GM23338 (cell line): ENCODE measurements around the gene AK9.

ENCODE experiments used
- CREB1 ChIP-seq: fragments of 250-450 bp; sonication (Bioruptor Pico); IDR thresholded peaks from 2 replicates; pipeline ENCODE4 v1.5.0; 2020; ENCODE audit warnings: low read depth, mild to moderate bottlenecking, moderate library complexity
- EZH2 ChIP-seq: fragments of 200-600 bp; sonication (generic); IDR thresholded peaks from one replicate; pipeline ENCODE4 v1.8.0; 2017; ENCODE audit warnings: antibody characterized with exemption, mild to moderate bottlenecking, low read depth; ENCODE audit not compliant: unreplicated experiment
- EZH2phosphoT487 ChIP-seq: fragments of 200-600 bp; sonication (generic); IDR thresholded peaks from one replicate; pipeline ENCODE4 v1.8.1; 2018; ENCODE audit warnings: antibody characterized with exemption; ENCODE audit not compliant: unreplicated experiment
- JUNB ChIP-seq: IDR thresholded peaks from one replicate; pipeline ENCODE4 v1.6.1; 2016; ENCODE audit warnings: antibody characterized with exemption; ENCODE audit not compliant: unreplicated experiment
- NANOG ChIP-seq: IDR thresholded peaks from 2 replicates; pipeline ENCODE4 v1.6.1; 2016; ENCODE audit warnings: antibody characterized with exemption, borderline replicate concordance
- POLR2AphosphoS5 ChIP-seq: IDR thresholded peaks from 2 replicates; pipeline ENCODE4 v1.6.1; 2016; ENCODE audit warnings: antibody characterized with exemption, low read depth
- STAT1 ChIP-seq: IDR thresholded peaks from one replicate; pipeline ENCODE4 v1.6.1; 2016; ENCODE audit warnings: antibody characterized with exemption; ENCODE audit not compliant: unreplicated experiment
- ZNF114 ChIP-seq: fragments of 250-450 bp; sonication (Bioruptor Pico); IDR thresholded peaks from 2 replicates; pipeline ENCODE4 v1.5.0; 2020; ENCODE audit warnings: mild to moderate bottlenecking, moderate library complexity
- ZNF331 ChIP-seq: fragments of 250-450 bp; sonication (Bioruptor Pico); IDR thresholded peaks from 2 replicates; pipeline ENCODE4 v1.5.0; 2020; ENCODE audit warnings: low read depth, mild to moderate bottlenecking, moderate library complexity
- TF ChIP-seq, protein P1 (sequence below), 2 experiments: fragments of 200-600 bp in 1 of 2; sonication (generic) in 1 of 2; conservative IDR thresholded peaks; 2 replicates each; pipeline versions ENCODE4 v1.5.1 to v1.6.1; 2016 to 2017; ENCODE audit warnings: antibody characterized with exemption in 2 of 2, low read depth in 2 of 2, mild to moderate bottlenecking in 2 of 2, moderate library complexity in 1 of 2
- TF ChIP-seq, protein P2 (sequence below): IDR thresholded peaks from one replicate; pipeline ENCODE4 v1.6.1; 2018; ENCODE audit warnings: antibody characterized with exemption; ENCODE audit not compliant: unreplicated experiment
- TF ChIP-seq, protein P3 (sequence below): IDR thresholded peaks from 2 replicates; pipeline ENCODE4 v1.6.1; 2016; ENCODE audit warnings: antibody characterized with exemption

DNA sequence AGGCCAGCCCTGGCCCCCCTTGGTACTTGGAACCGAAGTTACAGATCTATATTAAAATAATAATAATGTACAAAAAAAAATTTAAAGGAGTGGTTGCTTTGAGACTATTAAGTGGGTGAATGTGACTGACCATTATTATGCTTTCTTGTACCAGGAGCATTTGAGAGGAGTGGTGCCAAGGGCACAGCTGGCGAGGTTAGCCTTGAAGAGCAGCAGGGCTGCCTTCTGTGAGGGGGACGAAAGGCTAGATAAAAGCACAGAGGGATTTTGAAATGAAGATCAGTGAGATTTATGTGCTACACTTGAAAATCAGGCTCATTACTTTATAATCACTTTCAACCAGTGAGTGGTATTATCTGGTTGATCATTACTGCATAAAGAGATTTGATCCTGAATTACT, 48.7 kb upstream of the AK9 start:
- TF ChIP-seq, protein P1, sequence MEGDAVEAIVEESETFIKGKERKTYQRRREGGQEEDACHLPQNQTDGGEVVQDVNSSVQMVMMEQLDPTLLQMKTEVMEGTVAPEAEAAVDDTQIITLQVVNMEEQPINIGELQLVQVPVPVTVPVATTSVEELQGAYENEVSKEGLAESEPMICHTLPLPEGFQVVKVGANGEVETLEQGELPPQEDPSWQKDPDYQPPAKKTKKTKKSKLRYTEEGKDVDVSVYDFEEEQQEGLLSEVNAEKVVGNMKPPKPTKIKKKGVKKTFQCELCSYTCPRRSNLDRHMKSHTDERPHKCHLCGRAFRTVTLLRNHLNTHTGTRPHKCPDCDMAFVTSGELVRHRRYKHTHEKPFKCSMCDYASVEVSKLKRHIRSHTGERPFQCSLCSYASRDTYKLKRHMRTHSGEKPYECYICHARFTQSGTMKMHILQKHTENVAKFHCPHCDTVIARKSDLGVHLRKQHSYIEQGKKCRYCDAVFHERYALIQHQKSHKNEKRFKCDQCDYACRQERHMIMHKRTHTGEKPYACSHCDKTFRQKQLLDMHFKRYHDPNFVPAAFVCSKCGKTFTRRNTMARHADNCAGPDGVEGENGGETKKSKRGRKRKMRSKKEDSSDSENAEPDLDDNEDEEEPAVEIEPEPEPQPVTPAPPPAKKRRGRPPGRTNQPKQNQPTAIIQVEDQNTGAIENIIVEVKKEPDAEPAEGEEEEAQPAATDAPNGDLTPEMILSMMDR (conservative IDR thresholded peaks at IDR 0.05; ENCODE audit: low read depth in 2 of 2) = no peak
- TF ChIP-seq EZH2 (no peak), POLR2AphosphoS5 (no peak), EZH2phosphoT487 (no peak), JUNB (no peak), CREB1 (CRISPR knock-in tag) (no peak), ZNF331 (CRISPR knock-in tag) (no peak), NANOG (no peak), STAT1 (no peak), ZNF114 (CRISPR knock-in tag) (no peak)
- TF ChIP-seq, protein P2, sequence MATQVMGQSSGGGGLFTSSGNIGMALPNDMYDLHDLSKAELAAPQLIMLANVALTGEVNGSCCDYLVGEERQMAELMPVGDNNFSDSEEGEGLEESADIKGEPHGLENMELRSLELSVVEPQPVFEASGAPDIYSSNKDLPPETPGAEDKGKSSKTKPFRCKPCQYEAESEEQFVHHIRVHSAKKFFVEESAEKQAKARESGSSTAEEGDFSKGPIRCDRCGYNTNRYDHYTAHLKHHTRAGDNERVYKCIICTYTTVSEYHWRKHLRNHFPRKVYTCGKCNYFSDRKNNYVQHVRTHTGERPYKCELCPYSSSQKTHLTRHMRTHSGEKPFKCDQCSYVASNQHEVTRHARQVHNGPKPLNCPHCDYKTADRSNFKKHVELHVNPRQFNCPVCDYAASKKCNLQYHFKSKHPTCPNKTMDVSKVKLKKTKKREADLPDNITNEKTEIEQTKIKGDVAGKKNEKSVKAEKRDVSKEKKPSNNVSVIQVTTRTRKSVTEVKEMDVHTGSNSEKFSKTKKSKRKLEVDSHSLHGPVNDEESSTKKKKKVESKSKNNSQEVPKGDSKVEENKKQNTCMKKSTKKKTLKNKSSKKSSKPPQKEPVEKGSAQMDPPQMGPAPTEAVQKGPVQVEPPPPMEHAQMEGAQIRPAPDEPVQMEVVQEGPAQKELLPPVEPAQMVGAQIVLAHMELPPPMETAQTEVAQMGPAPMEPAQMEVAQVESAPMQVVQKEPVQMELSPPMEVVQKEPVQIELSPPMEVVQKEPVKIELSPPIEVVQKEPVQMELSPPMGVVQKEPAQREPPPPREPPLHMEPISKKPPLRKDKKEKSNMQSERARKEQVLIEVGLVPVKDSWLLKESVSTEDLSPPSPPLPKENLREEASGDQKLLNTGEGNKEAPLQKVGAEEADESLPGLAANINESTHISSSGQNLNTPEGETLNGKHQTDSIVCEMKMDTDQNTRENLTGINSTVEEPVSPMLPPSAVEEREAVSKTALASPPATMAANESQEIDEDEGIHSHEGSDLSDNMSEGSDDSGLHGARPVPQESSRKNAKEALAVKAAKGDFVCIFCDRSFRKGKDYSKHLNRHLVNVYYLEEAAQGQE = no peak
- TF ChIP-seq, protein P3, sequence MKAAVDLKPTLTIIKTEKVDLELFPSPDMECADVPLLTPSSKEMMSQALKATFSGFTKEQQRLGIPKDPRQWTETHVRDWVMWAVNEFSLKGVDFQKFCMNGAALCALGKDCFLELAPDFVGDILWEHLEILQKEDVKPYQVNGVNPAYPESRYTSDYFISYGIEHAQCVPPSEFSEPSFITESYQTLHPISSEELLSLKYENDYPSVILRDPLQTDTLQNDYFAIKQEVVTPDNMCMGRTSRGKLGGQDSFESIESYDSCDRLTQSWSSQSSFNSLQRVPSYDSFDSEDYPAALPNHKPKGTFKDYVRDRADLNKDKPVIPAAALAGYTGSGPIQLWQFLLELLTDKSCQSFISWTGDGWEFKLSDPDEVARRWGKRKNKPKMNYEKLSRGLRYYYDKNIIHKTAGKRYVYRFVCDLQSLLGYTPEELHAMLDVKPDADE = no peak
